ENCODE measurements around the gene REPIN1. TPM values are rescaled to one million over a fixed set of nuclear protein-coding genes. Genes with fewer than 3 reads are reported as not detected.

The REPIN1 gene
- total RNA-seq, 3 donors from 2014 or later (not counting 1 experiment from before 2014, with no cell fraction given) = 58.9 to 79.4 (median 76.5) TPM

DNA sequence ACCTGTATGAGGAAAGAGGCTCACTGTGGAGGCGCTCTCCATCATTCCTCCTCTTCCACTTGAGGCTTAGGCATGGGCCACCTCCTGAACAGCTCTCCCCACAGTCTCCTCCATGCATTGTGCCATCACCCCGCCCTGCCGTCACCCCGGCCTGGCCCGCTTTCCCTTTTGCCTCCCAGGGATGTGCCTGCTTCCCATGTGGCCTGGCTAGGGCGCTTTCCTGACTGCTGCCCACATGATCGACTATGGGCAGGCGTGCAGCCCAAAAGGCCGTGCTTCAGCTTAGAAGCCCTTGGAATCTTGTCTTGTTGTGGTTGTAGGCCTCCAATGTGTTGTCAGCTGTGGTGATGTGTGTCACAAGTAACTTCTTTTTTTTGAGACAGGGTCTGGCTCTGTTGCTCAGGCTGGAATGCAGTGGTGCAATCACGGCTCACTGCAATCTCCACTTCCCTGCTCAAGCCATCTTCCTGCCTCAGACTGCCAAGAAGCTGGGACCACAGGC, 43.5 kb upstream of the REPIN1 start:
- Mint-ChIP-seq H3K9me3 (no peaks in the 10 kb centered on the region), H3K27me3 (ENCODE audit: low read depth in 2 of 2) (no peaks in the 10 kb centered on the region), H3K27ac (peak overlapping the region; percentile 84 to 94), H3K4me1 (peaks cover 30 to 34% of the 10 kb centered on the region in 2 donors), H3K36me3 (no peaks in the 10 kb centered on the region), H3K4me3 (peak overlapping the region; percentile 96)
- TF ChIP-seq, protein P1, sequence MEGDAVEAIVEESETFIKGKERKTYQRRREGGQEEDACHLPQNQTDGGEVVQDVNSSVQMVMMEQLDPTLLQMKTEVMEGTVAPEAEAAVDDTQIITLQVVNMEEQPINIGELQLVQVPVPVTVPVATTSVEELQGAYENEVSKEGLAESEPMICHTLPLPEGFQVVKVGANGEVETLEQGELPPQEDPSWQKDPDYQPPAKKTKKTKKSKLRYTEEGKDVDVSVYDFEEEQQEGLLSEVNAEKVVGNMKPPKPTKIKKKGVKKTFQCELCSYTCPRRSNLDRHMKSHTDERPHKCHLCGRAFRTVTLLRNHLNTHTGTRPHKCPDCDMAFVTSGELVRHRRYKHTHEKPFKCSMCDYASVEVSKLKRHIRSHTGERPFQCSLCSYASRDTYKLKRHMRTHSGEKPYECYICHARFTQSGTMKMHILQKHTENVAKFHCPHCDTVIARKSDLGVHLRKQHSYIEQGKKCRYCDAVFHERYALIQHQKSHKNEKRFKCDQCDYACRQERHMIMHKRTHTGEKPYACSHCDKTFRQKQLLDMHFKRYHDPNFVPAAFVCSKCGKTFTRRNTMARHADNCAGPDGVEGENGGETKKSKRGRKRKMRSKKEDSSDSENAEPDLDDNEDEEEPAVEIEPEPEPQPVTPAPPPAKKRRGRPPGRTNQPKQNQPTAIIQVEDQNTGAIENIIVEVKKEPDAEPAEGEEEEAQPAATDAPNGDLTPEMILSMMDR (IDR thresholded peaks at IDR 0.05) = no peak
- H3K36me3 ChIP-seq (ENCODE audit: control insufficient read depth, insufficient read depth, low read length) = peaks cover 37% of the 10 kb centered on the region
- H3K4me3 ChIP-seq (ENCODE audit: low read length) = no peak overlapping the region
- 90% methylated on average over 10 of the region's 10 CpGs for WGBS (ENCODE audit: insufficient coverage)
- peaks cover 25% of the 10 kb centered on the region for H3K4me1 ChIP-seq (ENCODE audit: control insufficient read depth, insufficient read depth, low read length)
- ATAC-seq = no peak
- intact Hi-C loops (cut with micrococcal nuclease) = no loop called here
- no peak for DNase-seq
- H3K27ac ChIP-seq (ENCODE audit: low read length) = no peak overlapping the region
- no peaks in the 10 kb centered on the region for H3K27me3 ChIP-seq (ENCODE audit: control insufficient read depth, insufficient read depth, low read length)
- H3K9me3 ChIP-seq (ENCODE audit: control insufficient read depth, insufficient read depth, low read length) = no peaks in the 10 kb centered on the region

DNA sequence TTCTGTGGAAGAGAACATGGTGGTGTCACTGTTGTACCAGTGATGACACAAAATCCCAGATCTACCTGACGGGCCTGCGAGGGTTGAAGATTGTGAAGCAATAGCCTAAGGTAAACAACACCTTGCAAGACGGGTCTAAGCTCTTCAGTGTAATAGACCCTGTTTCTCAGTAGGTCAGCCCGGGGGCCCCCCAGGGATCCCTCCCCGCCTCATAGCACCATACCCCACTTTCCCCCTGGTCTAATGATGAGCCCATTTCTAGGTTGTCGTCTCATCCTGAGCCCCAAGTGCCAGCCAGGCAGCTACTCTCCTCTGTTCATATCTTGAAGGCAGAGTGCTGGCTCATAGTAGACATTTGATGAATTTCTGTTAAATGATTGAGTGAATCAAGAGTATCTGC, 42.7 kb upstream of the REPIN1 start:
- H3K9me3 ChIP-seq (ENCODE audit: control insufficient read depth, insufficient read depth, low read length) = no peaks in the 10 kb centered on the region
- WGBS (ENCODE audit: insufficient coverage) = 83% methylated on average over 6 of the region's 6 CpGs
- ATAC-seq (no peak), DNase-seq (no peak)
- no peaks in the 10 kb centered on the region for H3K36me3 Mint-ChIP-seq
- peak overlapping the region in 1 of 2 donors; percentile 15 for H3K27ac Mint-ChIP-seq
- no peak overlapping the region for H3K4me3 ChIP-seq (ENCODE audit: low read length)
- peaks cover 25% of the 10 kb centered on the region for H3K4me1 ChIP-seq (ENCODE audit: control insufficient read depth, insufficient read depth, low read length)
- H3K4me3 Mint-ChIP-seq = no peak overlapping the region
- no peaks in the 10 kb centered on the region for H3K27me3 Mint-ChIP-seq (ENCODE audit: low read depth in 2 of 2)
- no peaks in the 10 kb centered on the region for H3K9me3 Mint-ChIP-seq
- no peaks in the 10 kb centered on the region for H3K27me3 ChIP-seq (ENCODE audit: control insufficient read depth, insufficient read depth, low read length)
- intact Hi-C loops (cut with micrococcal nuclease) = no loop called here
- H3K4me1 Mint-ChIP-seq = peaks cover 30 to 34% of the 10 kb centered on the region in 2 donors
- TF ChIP-seq, protein P1 (IDR thresholded peaks at IDR 0.05) = no peak
- no peak overlapping the region for H3K27ac ChIP-seq (ENCODE audit: low read length)
- H3K36me3 ChIP-seq (ENCODE audit: control insufficient read depth, insufficient read depth, low read length) = peaks cover 44% of the 10 kb centered on the region

DNA sequence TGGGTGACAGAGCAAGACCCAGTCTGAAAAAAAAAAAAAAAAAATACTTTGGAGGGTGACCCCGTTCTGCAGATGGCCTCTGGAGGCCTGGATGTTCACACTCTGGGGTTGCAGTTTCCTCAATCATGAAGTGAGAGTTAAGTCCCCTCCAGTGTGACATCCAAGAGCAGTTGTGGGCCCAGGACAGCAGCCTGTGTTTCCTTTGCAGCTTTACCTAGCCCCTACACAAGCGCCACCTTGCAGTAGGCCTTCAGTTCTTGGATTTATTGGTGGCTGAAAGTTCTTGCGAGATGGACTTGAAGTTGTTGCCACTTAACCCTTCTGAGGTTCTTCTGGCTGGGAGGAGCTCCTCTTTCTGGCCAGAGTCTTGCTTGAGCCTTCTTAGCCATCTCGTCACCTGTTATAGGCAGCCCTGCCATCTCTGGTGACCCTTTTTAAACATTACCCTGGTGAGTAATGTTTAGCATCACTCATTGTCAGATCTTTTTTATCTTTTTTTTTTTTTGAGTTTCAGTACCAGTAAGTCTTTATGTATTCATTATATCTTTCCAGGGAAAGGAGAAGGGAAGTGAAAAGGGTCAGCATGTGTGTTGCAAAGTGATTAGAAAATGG, 41.9 kb upstream of the REPIN1 start:
- 94% methylated on average over 4 of the region's 4 CpGs for WGBS (ENCODE audit: insufficient coverage)
- no peak overlapping the region for H3K27ac ChIP-seq (ENCODE audit: low read length)
- no peak overlapping the region for H3K27ac Mint-ChIP-seq

More for the DNA sequence above, 41.9 kb upstream of the REPIN1 start:
- Mint-ChIP-seq H3K36me3 (no peaks in the 10 kb centered on the region), H3K4me3 (no peak overlapping the region), H3K4me1 (peaks cover 28 to 32% of the 10 kb centered on the region in 2 donors), H3K9me3 (no peaks in the 10 kb centered on the region), H3K27me3 (ENCODE audit: low read depth in 2 of 2) (no peaks in the 10 kb centered on the region)
- Histone ChIP-seq H3K27me3 (ENCODE audit: control insufficient read depth, insufficient read depth, low read length) (no peaks in the 10 kb centered on the region), H3K36me3 (ENCODE audit: control insufficient read depth, insufficient read depth, low read length) (peaks cover 44% of the 10 kb centered on the region), H3K4me3 (ENCODE audit: low read length) (no peak overlapping the region), H3K9me3 (ENCODE audit: control insufficient read depth, insufficient read depth, low read length) (no peaks in the 10 kb centered on the region), H3K4me1 (ENCODE audit: control insufficient read depth, insufficient read depth, low read length) (peaks cover 25% of the 10 kb centered on the region)
- intact Hi-C loops (cut with micrococcal nuclease) = no loop called here
- ATAC-seq (no peak), DNase-seq (no peak)
- TF ChIP-seq, protein P1 (IDR thresholded peaks at IDR 0.05) = no peak

Measured in natural killer cell (primary cell).